H9 (cell line): ENCODE data around the gene BHLHE23. TPM values are rescaled to one million over a fixed set of nuclear protein-coding genes. Genes with fewer than 3 reads are reported as not detected.

ENCODE experiments used
- DNase-seq: peaks from one replicate; pipeline ENCODE4 v3.0.0-alpha.2; 2017
- H2AFZ ChIP-seq: one replicate; pipeline ENCODE4 v1.6.1; 2013; ENCODE audit warnings: mild to moderate bottlenecking, low read length, control low read depth, moderate library complexity
- H2AK5ac ChIP-seq: 2 replicates; pipeline ENCODE4 v1.6.1; 2013; ENCODE audit warnings: low read length, control low read depth, mixed read lengths; ENCODE audit not compliant: insufficient read length
- H2BK120ac ChIP-seq: one replicate; pipeline ENCODE4 v1.6.1; 2013; ENCODE audit warnings: low read depth, mild to moderate bottlenecking, low read length, control low read depth, inconsistent platforms; ENCODE audit not compliant: poor library complexity, severe bottlenecking
- H2BK12ac ChIP-seq: 2 replicates; pipeline ENCODE4 v1.6.1; 2013; ENCODE audit warnings: low read length, control low read depth, mixed read lengths, low read depth; ENCODE audit not compliant: insufficient read length
- H2BK15ac ChIP-seq: 2 replicates; pipeline ENCODE4 v1.6.1; 2013; ENCODE audit warnings: low read depth, low read length, control low read depth
- H2BK20ac ChIP-seq: one replicate; pipeline ENCODE4 v1.6.1; 2013; ENCODE audit warnings: low read depth, mild to moderate bottlenecking, low read length, control low read depth, inconsistent platforms; ENCODE audit not compliant: poor library complexity, severe bottlenecking
- H2BK5ac ChIP-seq: 2 replicates; pipeline ENCODE4 v1.6.1; 2013; ENCODE audit warnings: low read length, control low read depth, mixed read lengths; ENCODE audit not compliant: insufficient read length
- H3K14ac ChIP-seq: 2 replicates; pipeline ENCODE4 v1.6.1; 2013; ENCODE audit warnings: low read length, control low read depth; ENCODE audit not compliant: insufficient read depth
- H3K18ac ChIP-seq: 2 replicates; pipeline ENCODE4 v1.6.1; 2013; ENCODE audit warnings: low read depth, mild to moderate bottlenecking, mixed read lengths, low read length, control low read depth; ENCODE audit not compliant: insufficient read length
- H3K23ac ChIP-seq: 2 replicates; pipeline ENCODE4 v1.6.1; 2013; ENCODE audit warnings: low read length, control low read depth, mixed read lengths, low read depth; ENCODE audit not compliant: insufficient read length
- H3K23me2 ChIP-seq: 2 replicates; pipeline ENCODE4 v1.6.1; 2013; ENCODE audit warnings: low read depth, mild to moderate bottlenecking, mixed read lengths, low read length, control low read depth; ENCODE audit not compliant: insufficient read length, poor library complexity, severe bottlenecking
- H3K27ac ChIP-seq: 2 replicates; pipeline ENCODE4 v1.5.1; 2013; ENCODE audit warnings: low read length, control low read depth, mixed read lengths, low read depth; ENCODE audit not compliant: insufficient read length
- H3K27me3 ChIP-seq: 2 replicates; pipeline ENCODE4 v1.6.1; 2013; ENCODE audit warnings: low read length, control low read depth, inconsistent platforms; ENCODE audit not compliant: insufficient read depth
- H3K4ac ChIP-seq: 2 replicates; pipeline ENCODE4 v1.6.1; 2013; ENCODE audit warnings: low read depth, mild to moderate bottlenecking, control low read depth, inconsistent platforms, low read length, moderate library complexity
- H3K4me1 ChIP-seq: 2 replicates; pipeline ENCODE4 v1.6.1; 2013; ENCODE audit warnings: low read length, control low read depth, inconsistent platforms; ENCODE audit not compliant: insufficient read depth
- H3K4me2 ChIP-seq: 2 replicates; pipeline ENCODE4 v1.6.1; 2013; ENCODE audit warnings: low read length, control low read depth, mixed read lengths; ENCODE audit not compliant: insufficient read length, insufficient read depth
- H3K56ac ChIP-seq: 2 replicates; pipeline ENCODE4 v1.6.1; 2013; ENCODE audit warnings: low read depth, mild to moderate bottlenecking, mixed read lengths, low read length, control low read depth; ENCODE audit not compliant: insufficient read length
- H3K79me1 ChIP-seq: 2 replicates; pipeline ENCODE4 v1.6.1; 2013; ENCODE audit warnings: low read depth, mild to moderate bottlenecking, moderate library complexity, low read length, control low read depth, inconsistent platforms; ENCODE audit not compliant: insufficient read depth, poor library complexity, severe bottlenecking
- H3K79me2 ChIP-seq: 2 replicates; pipeline ENCODE4 v1.6.1; 2013; ENCODE audit warnings: low read length, control low read depth, inconsistent platforms; ENCODE audit not compliant: insufficient read depth
- H3K9ac ChIP-seq: 2 replicates; pipeline ENCODE4 v1.6.1; 2013; ENCODE audit warnings: low read length, control low read depth, mixed read lengths; ENCODE audit not compliant: insufficient read length; ENCODE audit errors: extremely low read depth
- H3K9me3 ChIP-seq: one replicate; pipeline ENCODE4 v1.6.1; 2013; ENCODE audit warnings: low read depth, low read length, inconsistent platforms; ENCODE audit not compliant: control insufficient read depth
- H3T11ph ChIP-seq: one replicate; pipeline ENCODE4 v1.6.1; 2013; ENCODE audit warnings: mild to moderate bottlenecking, low read length, control low read depth, inconsistent platforms
- H4K20me1 ChIP-seq: one replicate; pipeline ENCODE4 v1.6.1; 2013; ENCODE audit not compliant: control insufficient read depth, insufficient read length, insufficient read depth
- H4K5ac ChIP-seq: 2 replicates; pipeline ENCODE4 v1.6.1; 2013; ENCODE audit warnings: low read depth, mild to moderate bottlenecking, mixed read lengths, low read length, control low read depth; ENCODE audit not compliant: insufficient read length
- H4K8ac ChIP-seq: replicated peaks from 2 replicates; pipeline ENCODE4 v1.6.1; 2013; ENCODE audit warnings: low read length, control low read depth, mixed read lengths, low read depth; ENCODE audit not compliant: insufficient read length
- H4K91ac ChIP-seq: 2 replicates; pipeline ENCODE4 v1.6.1; 2013; ENCODE audit warnings: low read depth, mild to moderate bottlenecking, moderate library complexity, mixed read lengths, low read length, control low read depth; ENCODE audit not compliant: insufficient read length
- H3K27ac Mint-ChIP-seq, 3 experiments: 2 replicates in 2 of 3; 3 replicates in 1 of 3; pipeline ENCODE4 v1.8.0; 2020 to 2021; ENCODE audit warnings: mixed read lengths in 3 of 3, mild to moderate bottlenecking in 1 of 3, moderate library complexity in 1 of 3
- H3K27me3 Mint-ChIP-seq: 2 replicates; pipeline ENCODE4 v1.8.0; 2021; ENCODE audit warnings: low read depth, mild to moderate bottlenecking, moderate library complexity, mixed read lengths
- H3K36me3 Mint-ChIP-seq, 3 experiments: 2 replicates in 2 of 3; 3 replicates in 1 of 3; pipeline ENCODE4 v1.8.0; 2020 to 2021; ENCODE audit warnings: low read depth in 3 of 3, mixed read lengths in 3 of 3; ENCODE audit not compliant: insufficient read depth in 1 of 3
- H3K4me1 Mint-ChIP-seq, 2 experiments: 2 replicates each; pipeline ENCODE4 v1.8.0; 2020; ENCODE audit warnings: mixed read lengths in 2 of 2
- H3K4me3 Mint-ChIP-seq, 2 experiments: 2 replicates in 1 of 2; 3 replicates in 1 of 2; pipeline ENCODE4 v1.8.0; 2020 to 2021; ENCODE audit warnings: mild to moderate bottlenecking in 2 of 2, mixed read lengths in 2 of 2, moderate library complexity in 1 of 2
- H3K9me3 Mint-ChIP-seq, 2 experiments: 2 replicates in 1 of 2; 3 replicates in 1 of 2; pipeline ENCODE4 v1.8.0; 2020; ENCODE audit warnings: mild to moderate bottlenecking in 2 of 2, mixed read lengths in 2 of 2, moderate library complexity in 1 of 2
- WGBS: extraction: QIAGEN DNeasy Blood & Tissue Kit; methylation state at CpG from one replicate; pipeline ENCODE4 v1.1.7; 2013; ENCODE audit warnings: missing lambda C conversion rate, low lambda C conversion rate, mixed read lengths; ENCODE audit not compliant: insufficient read length; ENCODE audit errors: extremely low coverage; 5-methylcytosine and 5-hydroxymethylcytosine counted together
- total RNA-seq: library from RNA; stranded (reverse); gene quantifications from 2 replicates; pipeline ENCODE4 v1.2.1, GENCODE V29; 2021
- TF ChIP-seq, protein P1 (sequence below): fragments of 200-600 bp; sonication (generic); conservative IDR thresholded peaks from 3 replicates; pipeline ENCODE4 v1.8.0; 2021; ENCODE audit warnings: antibody characterized with exemption, mild to moderate bottlenecking

BHLHE23 gene
- total RNA-seq, 1 experiment from 2014 or later, result 0.35 TPM

DNA sequence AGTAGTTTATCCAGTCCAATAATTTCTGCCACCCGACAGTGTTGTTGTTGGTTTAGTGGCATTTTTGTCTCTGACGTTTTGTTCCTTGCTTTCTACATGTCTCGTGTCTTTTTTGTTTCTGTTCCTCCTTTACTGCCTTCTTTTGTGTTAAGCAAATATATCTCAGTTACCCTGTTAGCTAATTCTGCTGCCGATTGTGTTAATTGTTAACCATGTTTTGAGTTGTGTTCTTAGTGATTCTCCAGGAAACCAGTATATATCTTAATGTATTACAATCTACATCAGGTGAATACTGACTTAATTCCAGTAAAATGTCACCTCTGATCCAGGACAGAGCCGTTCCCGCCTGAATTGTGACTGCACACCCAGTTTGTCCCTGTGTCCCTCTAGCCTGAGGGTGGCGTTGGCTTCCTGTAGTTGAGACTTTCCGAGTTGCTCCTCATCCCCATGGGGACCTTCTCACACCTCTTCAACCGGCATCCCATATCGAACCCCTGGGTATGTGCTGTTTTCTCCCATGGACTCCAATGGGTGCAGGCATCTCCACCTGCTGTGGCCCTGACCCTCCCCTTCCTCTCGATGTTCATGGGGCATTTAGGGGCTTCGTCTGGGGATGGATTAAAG is 35.8 kb upstream of the BHLHE23 start:
- H3K9ac ChIP-seq, result no peak overlapping the region
- H3K23ac ChIP-seq, result no peak overlapping the region
- H4K8ac ChIP-seq, result no peak overlapping the region
- Mint-ChIP-seq H3K27me3 (peaks cover 24% of the 10 kb centered on the region), H3K9me3 (peaks cover 3% of the 10 kb centered on the region in 2 experiments; a peak in 2 of 5 replicates), H3K36me3 (no peaks in the 10 kb centered on the region), H3K4me3 (no peak overlapping the region; a peak in 1 of 5 replicates), H3K27ac (no peak overlapping the region), H3K4me1 (peaks cover 5 to 6% of the 10 kb centered on the region in 2 experiments)
- peaks cover 2% of the 10 kb centered on the region for H3K9me3 ChIP-seq
- no peak overlapping the region for H2BK12ac ChIP-seq
- H3K4ac ChIP-seq, result no peak overlapping the region
- H2BK120ac ChIP-seq, result no peak overlapping the region
- H3K27ac ChIP-seq, result no peak overlapping the region
- no peak overlapping the region for H2AK5ac ChIP-seq
- no peaks in the 10 kb centered on the region for H3K79me1 ChIP-seq
- H3K56ac ChIP-seq, result no peak overlapping the region
- H2BK5ac ChIP-seq, result no peak overlapping the region
- H4K91ac ChIP-seq, result no peak overlapping the region
- no peaks in the 10 kb centered on the region for H4K20me1 ChIP-seq
- no CpG with 5 or more reads among the region's 12 CpGs for WGBS
- no peak overlapping the region for H3T11ph ChIP-seq
- no peak overlapping the region for H2BK20ac ChIP-seq
- TF ChIP-seq, protein P1, sequence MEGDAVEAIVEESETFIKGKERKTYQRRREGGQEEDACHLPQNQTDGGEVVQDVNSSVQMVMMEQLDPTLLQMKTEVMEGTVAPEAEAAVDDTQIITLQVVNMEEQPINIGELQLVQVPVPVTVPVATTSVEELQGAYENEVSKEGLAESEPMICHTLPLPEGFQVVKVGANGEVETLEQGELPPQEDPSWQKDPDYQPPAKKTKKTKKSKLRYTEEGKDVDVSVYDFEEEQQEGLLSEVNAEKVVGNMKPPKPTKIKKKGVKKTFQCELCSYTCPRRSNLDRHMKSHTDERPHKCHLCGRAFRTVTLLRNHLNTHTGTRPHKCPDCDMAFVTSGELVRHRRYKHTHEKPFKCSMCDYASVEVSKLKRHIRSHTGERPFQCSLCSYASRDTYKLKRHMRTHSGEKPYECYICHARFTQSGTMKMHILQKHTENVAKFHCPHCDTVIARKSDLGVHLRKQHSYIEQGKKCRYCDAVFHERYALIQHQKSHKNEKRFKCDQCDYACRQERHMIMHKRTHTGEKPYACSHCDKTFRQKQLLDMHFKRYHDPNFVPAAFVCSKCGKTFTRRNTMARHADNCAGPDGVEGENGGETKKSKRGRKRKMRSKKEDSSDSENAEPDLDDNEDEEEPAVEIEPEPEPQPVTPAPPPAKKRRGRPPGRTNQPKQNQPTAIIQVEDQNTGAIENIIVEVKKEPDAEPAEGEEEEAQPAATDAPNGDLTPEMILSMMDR, result no peak
- H3K18ac ChIP-seq, result no peak overlapping the region
- H4K5ac ChIP-seq, result no peak overlapping the region
- DNase-seq, result no peak
- no peak overlapping the region for H2AFZ ChIP-seq
- H3K27me3 ChIP-seq, result no peaks in the 10 kb centered on the region
- no peak overlapping the region for H2BK15ac ChIP-seq
- no peak overlapping the region for H3K4me2 ChIP-seq
- no peaks in the 10 kb centered on the region for H3K23me2 ChIP-seq
- H3K14ac ChIP-seq, result no peak overlapping the region
- H3K4me1 ChIP-seq, result no peaks in the 10 kb centered on the region
- H3K79me2 ChIP-seq, result no peaks in the 10 kb centered on the region
